GM12873 (cell line): Measurements from ENCODE around the gene TMEM126A.

Experiments
- TF ChIP-seq, protein P1 (sequence below): IDR thresholded peaks from 2 replicates; pipeline ENCODE4 v1.5.1; 2012; ENCODE audit warnings: low read depth, mild to moderate bottlenecking, moderate library complexity, low read length, control low read depth; ENCODE audit not compliant: insufficient read depth; ENCODE audit errors: missing control alignments

TMEM126A gene

DNA sequence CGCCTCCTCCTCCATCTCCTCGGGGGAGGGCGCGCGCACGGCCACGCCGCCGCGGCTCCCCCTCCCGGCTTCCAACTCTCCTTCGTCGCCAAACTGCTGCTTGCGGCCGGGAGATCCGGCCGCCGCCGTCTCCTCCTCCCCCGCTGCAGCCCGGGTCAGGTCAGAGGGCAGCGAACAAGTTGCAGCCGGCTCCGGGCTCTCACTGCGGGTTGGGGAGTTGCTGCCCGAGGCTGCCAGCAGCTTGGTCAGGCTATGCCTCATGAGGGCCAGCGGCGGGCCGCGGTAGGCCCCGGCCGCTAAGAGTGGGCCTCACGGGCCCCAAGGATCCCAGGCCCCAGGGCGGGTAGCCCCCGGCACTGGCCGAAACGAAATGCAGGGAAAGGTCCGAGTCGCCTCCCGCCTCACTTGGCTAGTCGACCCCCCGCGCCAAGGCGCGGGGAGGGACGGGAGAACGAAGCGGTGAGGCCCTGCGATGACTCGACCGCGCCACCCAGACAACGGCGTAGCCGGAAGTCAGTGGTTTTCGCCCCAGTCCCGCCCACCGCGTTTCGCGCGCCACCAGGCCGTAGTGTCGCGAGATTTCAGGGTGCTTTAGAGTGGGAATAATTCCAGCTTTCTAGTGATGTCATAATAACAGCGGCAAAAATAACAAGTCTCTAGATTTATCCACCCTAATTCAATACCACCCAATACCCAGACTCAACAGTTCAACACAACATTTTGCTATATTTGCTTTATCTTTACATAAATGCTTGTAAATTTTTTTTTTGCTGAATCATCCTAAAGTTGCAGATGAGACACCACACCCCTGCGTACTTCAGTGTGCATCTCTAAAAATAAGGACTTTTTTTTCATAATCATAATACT, 17.1 kb downstream of the TMEM126A start, which contains the start of gene CREBZF:
TSS of gene CREBZF (minus strand) at position 515 of the 867 bp plus-strand sequence. CDS start at position 261, 254 bp downstream.
- TF ChIP-seq, protein P1, sequence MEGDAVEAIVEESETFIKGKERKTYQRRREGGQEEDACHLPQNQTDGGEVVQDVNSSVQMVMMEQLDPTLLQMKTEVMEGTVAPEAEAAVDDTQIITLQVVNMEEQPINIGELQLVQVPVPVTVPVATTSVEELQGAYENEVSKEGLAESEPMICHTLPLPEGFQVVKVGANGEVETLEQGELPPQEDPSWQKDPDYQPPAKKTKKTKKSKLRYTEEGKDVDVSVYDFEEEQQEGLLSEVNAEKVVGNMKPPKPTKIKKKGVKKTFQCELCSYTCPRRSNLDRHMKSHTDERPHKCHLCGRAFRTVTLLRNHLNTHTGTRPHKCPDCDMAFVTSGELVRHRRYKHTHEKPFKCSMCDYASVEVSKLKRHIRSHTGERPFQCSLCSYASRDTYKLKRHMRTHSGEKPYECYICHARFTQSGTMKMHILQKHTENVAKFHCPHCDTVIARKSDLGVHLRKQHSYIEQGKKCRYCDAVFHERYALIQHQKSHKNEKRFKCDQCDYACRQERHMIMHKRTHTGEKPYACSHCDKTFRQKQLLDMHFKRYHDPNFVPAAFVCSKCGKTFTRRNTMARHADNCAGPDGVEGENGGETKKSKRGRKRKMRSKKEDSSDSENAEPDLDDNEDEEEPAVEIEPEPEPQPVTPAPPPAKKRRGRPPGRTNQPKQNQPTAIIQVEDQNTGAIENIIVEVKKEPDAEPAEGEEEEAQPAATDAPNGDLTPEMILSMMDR, result no peak

DNA sequence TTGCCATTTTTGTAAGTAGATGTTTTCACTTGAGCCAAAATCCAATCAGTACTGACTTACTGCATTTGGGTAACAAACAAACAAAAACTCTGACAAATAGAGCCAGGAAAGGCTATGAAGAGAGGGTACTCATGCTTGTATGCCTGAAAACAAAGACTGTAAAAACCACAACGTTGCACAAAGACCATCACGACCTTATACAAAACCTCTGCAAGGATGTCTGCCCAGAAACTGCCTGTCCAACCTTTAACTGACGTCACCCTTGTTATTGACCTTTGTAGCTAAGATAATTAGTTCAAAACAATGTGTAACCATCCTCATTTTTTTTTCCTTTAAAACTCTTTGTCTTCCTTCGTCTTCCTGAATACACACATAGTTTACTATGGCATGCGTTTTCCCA, 18.0 kb downstream of the TMEM126A start:
- TF ChIP-seq, protein P1, result no peak

DNA sequence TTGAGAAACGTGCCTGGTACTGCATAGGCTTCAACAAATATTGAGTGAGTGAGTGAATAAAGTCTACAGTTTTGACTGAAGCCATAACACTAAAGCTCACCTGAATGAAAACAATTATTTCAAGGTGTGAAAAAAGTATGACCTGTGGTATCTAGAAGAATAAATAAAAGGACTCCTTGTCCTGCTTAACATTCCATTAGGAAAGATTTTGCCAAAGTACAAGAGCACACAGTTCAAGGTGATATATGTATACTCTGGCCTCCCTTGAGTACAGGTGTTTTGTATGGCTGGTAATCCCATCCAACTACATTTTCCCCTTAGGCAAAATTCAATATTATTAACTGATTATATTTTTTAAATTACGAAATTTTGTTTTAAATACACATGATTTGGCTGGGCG, 18.9 kb downstream of the TMEM126A start:
- TF ChIP-seq, protein P1, result no peak

DNA sequence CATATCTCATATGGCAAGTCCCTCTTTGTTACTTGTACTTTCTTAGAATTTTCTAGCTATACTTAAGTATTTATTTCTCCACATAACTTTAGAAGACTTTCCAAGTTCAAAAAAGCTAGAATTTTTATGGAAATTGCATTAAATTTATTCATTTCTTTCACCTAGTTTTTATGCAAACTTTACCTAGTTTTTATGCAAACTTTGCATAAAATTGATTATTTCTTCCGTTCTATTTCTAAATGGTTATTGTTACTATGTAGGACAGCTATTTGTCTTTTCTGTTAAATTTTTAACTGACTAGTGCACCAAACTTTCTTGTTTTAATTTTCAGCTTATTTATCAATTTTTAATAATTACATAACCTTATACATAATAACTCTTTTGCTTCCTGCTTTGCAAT, 20.4 kb downstream of the TMEM126A start:
- TF ChIP-seq, protein P1, result no peak

DNA sequence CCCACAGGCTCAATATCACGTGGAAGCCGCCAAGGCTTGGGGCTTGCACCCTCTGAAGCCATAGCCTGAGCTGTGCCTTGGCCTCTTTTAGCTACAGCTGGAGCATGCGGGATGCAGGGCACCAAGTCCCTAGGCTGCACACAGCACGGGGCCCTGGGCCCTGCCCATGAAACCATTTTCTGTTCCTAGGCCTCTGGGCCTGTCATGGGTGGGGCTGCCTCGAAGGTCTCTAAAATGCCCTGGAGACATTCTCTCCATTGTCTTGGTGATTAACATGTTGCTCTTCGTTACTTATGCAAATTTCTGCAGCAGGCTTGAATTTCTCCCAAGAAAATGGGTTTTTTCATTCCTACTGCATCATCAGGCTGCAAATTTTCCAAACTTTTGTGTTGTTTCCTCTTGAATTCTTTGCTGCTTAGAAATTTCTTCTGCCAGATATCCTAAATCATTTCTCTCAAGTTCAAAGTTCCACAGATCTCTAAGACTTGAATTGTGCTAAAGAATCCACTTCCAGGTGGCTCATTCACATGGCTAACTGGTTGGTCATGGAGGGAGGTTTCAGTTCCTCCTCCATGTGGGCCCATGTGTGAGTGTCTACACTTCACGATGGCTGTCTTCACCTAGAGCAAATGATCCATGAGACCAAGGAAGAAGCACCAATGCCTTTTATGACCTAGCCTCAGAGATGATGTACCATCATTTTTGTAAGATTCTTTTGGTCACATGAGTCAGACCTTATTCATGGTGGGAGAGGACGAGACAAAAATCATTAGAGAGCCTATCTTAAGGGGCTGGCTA, 24.5 kb downstream of the TMEM126A start:
- TF ChIP-seq, protein P1, result no peak

DNA sequence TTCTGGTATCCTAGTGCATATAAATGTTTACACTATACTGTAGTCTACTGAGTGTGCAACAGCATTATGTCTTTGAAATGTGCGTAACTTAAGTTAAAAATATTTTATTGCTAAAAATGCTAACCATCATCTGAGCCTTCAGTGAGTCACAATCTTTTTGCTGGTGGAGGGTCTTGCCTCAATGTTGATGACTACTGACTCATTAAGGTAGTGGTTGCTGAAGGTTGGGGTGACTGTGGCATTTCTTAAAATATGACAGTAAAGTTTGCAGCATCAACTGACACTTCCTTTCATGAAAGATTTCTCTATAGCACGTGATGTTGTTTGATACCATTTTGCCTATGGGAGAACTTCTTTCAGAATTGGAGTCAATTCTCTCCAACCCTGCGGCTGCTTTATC, 25.6 kb downstream of the TMEM126A start:
- TF ChIP-seq, protein P1, result no peak

DNA sequence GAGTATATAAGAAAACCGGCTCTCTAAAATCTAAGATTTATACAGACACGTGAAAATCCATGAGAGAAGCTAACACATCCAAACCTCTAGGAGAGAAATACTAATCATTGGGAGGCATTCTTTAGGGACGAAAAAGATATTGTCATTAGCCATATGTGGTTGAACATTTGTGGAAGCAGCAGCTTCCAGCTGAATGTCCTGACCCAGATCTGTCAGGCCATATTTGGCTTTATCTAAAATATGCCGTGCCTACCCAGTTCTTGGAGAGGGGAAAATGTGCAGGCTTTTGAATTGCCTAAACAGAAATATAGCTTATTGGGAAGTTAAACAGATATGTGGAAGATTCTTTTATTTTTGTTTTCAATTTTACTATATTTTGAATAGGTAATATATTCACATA, 31.8 kb downstream of the TMEM126A start:
- TF ChIP-seq, protein P1, result no peak
